HCT116 (cell line): Measurements from ENCODE around the gene BCL11A. TPM values are rescaled to one million over a fixed set of nuclear protein-coding genes. Genes with fewer than 3 reads are reported as not detected.

Experiments
- ATAC-seq: fragments of 200-7000 bp; cut with Tn5 transposase; 2 replicates; pipeline ENCODE4 v1.9.1; 2020; ENCODE audit warnings: mild to moderate bottlenecking, moderate library complexity
- BruUV-seq: library from RNA; stranded (reverse); fragments of 400-500 nt; replicated peaks from 2 replicates; lab custom pipeline; 2021; lab: Mats Ljungman, UMichigan
- CTCF ChIA-PET: fragments of 300-600 bp; sonication (Branson Sonifier 250); formaldehyde crosslinking; loops from one replicate; lab custom pipeline; 2021; ENCODE audit warnings: antibody characterized with exemption; lab: Charles Lee
- POLR2A ChIA-PET: fragments of 300-600, 350-600 bp; sonication (Branson Sonifier 250); formaldehyde crosslinking; loops from one replicate; lab custom pipeline; 2021; ENCODE audit warnings: antibody characterized with exemption; lab: Charles Lee
- RAD21 ChIA-PET, 2 experiments: fragments of 300-600 bp; sonication (Branson Sonifier 250); formaldehyde crosslinking; loops; one replicate each; lab custom pipeline; 2023; ENCODE audit warnings: low total read pairs in 2 of 2; ENCODE audit not compliant: uncharacterized antibody in 2 of 2, unreplicated experiment in 2 of 2, low non-redundant PET in 1 of 2; lab: Charles Lee
- DNase-seq: peaks from one replicate; pipeline ENCODE4 v3.0.0-alpha.2; 2010; ENCODE audit warnings: low read depth, low spot score
- H2AFZ ChIP-seq: fragments of 200-600 bp; shearing (Covaris generic), sonication (generic); 2 replicates; pipeline ENCODE4 v1.6.1; 2017; ENCODE audit warnings: low read depth, mixed run types, mixed read lengths, antibody characterized with exemption, low read length; ENCODE audit not compliant: poor library complexity, severe bottlenecking
- H3K27ac ChIP-seq: 2 replicates; pipeline ENCODE4 v1.5.1; 2012; ENCODE audit warnings: low read depth, low read length
- H3K27me3 ChIP-seq: fragments of 200-600 bp; sonication (generic); 2 replicates; pipeline ENCODE4 v1.6.1; 2016; ENCODE audit warnings: mixed run types, low read length, mixed read lengths; ENCODE audit not compliant: insufficient read depth
- H3K36me3 ChIP-seq, 2 experiments: fragments of 200-500 bp in 1 of 2; fragments of 200-600 bp in 1 of 2; sonication (Bioruptor generic) in 1 of 2; sonication (generic) in 1 of 2; 2 replicates each; pipeline versions ENCODE4 v1.5.1 to v1.6.1; 2014 to 2016; ENCODE audit warnings: low read length in 2 of 2, inconsistent platforms in 1 of 2, mixed read lengths in 1 of 2, mixed run types in 1 of 2; ENCODE audit not compliant: insufficient read depth in 2 of 2, control insufficient read depth in 1 of 2
- H3K4me1 ChIP-seq, 2 experiments: fragments of 200-600 bp in 1 of 2; sonication (generic) in 1 of 2; 2 replicates each; pipeline versions ENCODE4 v1.5.1 to v1.6.1; 2012 to 2017; ENCODE audit warnings: low read length in 2 of 2, inconsistent platforms in 1 of 2, mild to moderate bottlenecking in 1 of 2, mixed read lengths in 1 of 2, mixed run types in 1 of 2, moderate library complexity in 1 of 2; ENCODE audit not compliant: insufficient read depth in 2 of 2, control insufficient read depth in 1 of 2
- H3K4me2 ChIP-seq: fragments of 200-600 bp; sonication (generic); 2 replicates; pipeline ENCODE4 v1.6.1; 2017; ENCODE audit warnings: mixed run types, low read length, mixed read lengths
- H3K4me3 ChIP-seq, 2 experiments: fragments of 200-600 bp in 1 of 2; sonication (generic) in 1 of 2; replicated peaks in 1 of 2; 2 replicates each; pipeline ENCODE4 v1.5.1; 2011 to 2016; ENCODE audit warnings: low read length in 2 of 2, control low read depth in 1 of 2, low read depth in 1 of 2, mild to moderate bottlenecking in 1 of 2, mixed read lengths in 1 of 2, mixed run types in 1 of 2
- H3K79me2 ChIP-seq: fragments of 200-600 bp; sonication (generic); 2 replicates; pipeline ENCODE4 v1.6.1; 2017; ENCODE audit warnings: mild to moderate bottlenecking, mixed run types, low read length, moderate library complexity, mixed read lengths; ENCODE audit not compliant: insufficient read depth
- H3K9ac ChIP-seq: fragments of 200-600 bp; sonication (generic); 2 replicates; pipeline ENCODE4 v1.6.1; 2016; ENCODE audit warnings: low read length, mixed read lengths
- H3K9me2 ChIP-seq: fragments of 200-600 bp; sonication (generic), shearing (Covaris generic); 2 replicates; pipeline ENCODE4 v1.6.1; 2017; ENCODE audit warnings: mixed run types, mild to moderate bottlenecking, moderate library complexity; ENCODE audit not compliant: insufficient read depth
- H3K9me3 ChIP-seq, 2 experiments: fragments of 200-500 bp in 1 of 2; fragments of 200-600 bp in 1 of 2; sonication (Bioruptor generic) in 1 of 2; sonication (generic) in 1 of 2; 2 replicates each; pipeline ENCODE4 v1.6.1; 2014 to 2017; ENCODE audit warnings: low read length in 2 of 2, mixed read lengths in 2 of 2, inconsistent platforms in 1 of 2, low read depth in 1 of 2, mild to moderate bottlenecking in 1 of 2, mixed run types in 1 of 2, moderate library complexity in 1 of 2; ENCODE audit not compliant: control insufficient read depth in 1 of 2, insufficient read depth in 1 of 2
- H4K20me1 ChIP-seq: fragments of 200-600 bp; sonication (generic), shearing (Covaris generic); 2 replicates; pipeline ENCODE4 v1.6.1; 2017; ENCODE audit warnings: mixed run types, mild to moderate bottlenecking, moderate library complexity; ENCODE audit not compliant: insufficient read depth
- CBX3 ChIP-seq: IDR thresholded peaks from 2 replicates; pipeline ENCODE4 v1.6.1; 2012; ENCODE audit warnings: low read depth
- EGR1 ChIP-seq: IDR thresholded peaks from 2 replicates; pipeline ENCODE4 v1.6.1; 2012; ENCODE audit warnings: low read depth
- EZH2 ChIP-seq: fragments of 200-600 bp; sonication (generic); IDR thresholded peaks from 2 replicates; pipeline ENCODE4 v1.6.1; 2017; ENCODE audit warnings: antibody characterized with exemption, mixed run types
- EZH2phosphoT487 ChIP-seq: fragments of 200-600 bp; IDR thresholded peaks from 2 replicates; pipeline ENCODE4 v1.6.1; 2018; ENCODE audit warnings: antibody characterized with exemption, borderline replicate concordance
- FOSL1 ChIP-seq: IDR thresholded peaks from 2 replicates; pipeline ENCODE4 v1.6.1; 2012; ENCODE audit warnings: low read depth
- JUND ChIP-seq: IDR thresholded peaks from 2 replicates; pipeline ENCODE4 v1.6.1; 2012
- POLR2A ChIP-seq: IDR thresholded peaks from 2 replicates; pipeline ENCODE4 v1.7.0; 2011; ENCODE audit warnings: borderline replicate concordance; ENCODE audit not compliant: insufficient read depth, insufficient read length; ENCODE audit errors: extremely low read depth
- RAD21 ChIP-seq: IDR thresholded peaks from 2 replicates; pipeline ENCODE4 v1.6.1; 2012; ENCODE audit warnings: low read depth, mild to moderate bottlenecking
- SP1 ChIP-seq: IDR thresholded peaks from 2 replicates; pipeline ENCODE4 v1.6.1; 2012; ENCODE audit warnings: low read depth
- intact Hi-C: fragments of 100-400 bp; cut with micrococcal nuclease; formaldehyde crosslinking; loops from 2 replicates; pipeline ENCODE4 v1.10.0; 2022
- total RNA-seq: library from RNA; stranded (reverse); gene quantifications from one replicate; pipeline ENCODE4 v1.2.1, GENCODE V29; 2021; ENCODE audit not compliant: unreplicated experiment
- TF ChIP-seq, protein P1 (sequence below): IDR thresholded peaks from 2 replicates; pipeline ENCODE4 v1.6.1; 2012
- TF ChIP-seq, protein P2 (sequence below): IDR thresholded peaks from 2 replicates; pipeline ENCODE4 v1.6.1; 2012; ENCODE audit warnings: low read depth

Gene BCL11A
- total RNA-seq, 1 experiment from 2014 or later, result 0.71 TPM

DNA sequence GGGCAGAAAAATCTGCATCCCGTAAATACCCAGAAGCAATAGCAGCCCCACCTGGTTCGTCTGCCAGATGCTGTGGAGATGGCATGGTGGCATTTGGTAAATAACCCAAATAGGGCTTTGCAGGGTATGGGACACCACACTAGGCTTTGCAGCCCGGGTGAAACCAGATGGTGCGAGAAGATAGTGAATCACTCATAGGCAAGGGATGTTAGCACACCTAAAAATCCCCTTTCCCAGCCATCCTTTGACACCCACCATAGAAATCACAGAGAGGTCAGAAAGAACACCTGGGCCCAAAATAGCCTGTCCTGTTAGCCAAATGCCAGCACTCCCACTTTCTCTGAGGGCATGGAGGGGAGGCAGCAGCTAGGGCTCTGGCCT is 47.6 kb downstream of the BCL11A start:
- no peak overlapping the region for H3K4me2 ChIP-seq
- H3K9me3 ChIP-seq, result no peaks in the 10 kb centered on the region
- intact Hi-C loops, result no loop called here
- H2AFZ ChIP-seq, result no peak overlapping the region
- H4K20me1 ChIP-seq, result no peaks in the 10 kb centered on the region
- H3K9me2 ChIP-seq, result no peaks in the 10 kb centered on the region
- no peak overlapping the region for H3K4me3 ChIP-seq
- RAD21 ChIA-PET, result no interaction called here
- no peak for ATAC-seq
- H3K9ac ChIP-seq, result no peak overlapping the region
- CTCF ChIA-PET, result no interaction called here
- peaks cover 24% of the 10 kb centered on the region for H3K27me3 ChIP-seq
- H3K4me1 ChIP-seq, result no peaks in the 10 kb centered on the region
- no peaks in the 10 kb centered on the region for H3K79me2 ChIP-seq
- no peak for DNase-seq
- H3K36me3 ChIP-seq, result no peaks in the 10 kb centered on the region
- H3K27ac ChIP-seq, result no peak overlapping the region
- POLR2A ChIA-PET, result no interaction called here
- no TSS peak for BruUV-seq
- TF ChIP-seq FOSL1 (no peak), EZH2 (no peak), EGR1 (no peak), JUND (no peak), RAD21 (no peak), SP1 (no peak), CBX3 (no peak), EZH2phosphoT487 (no peak), POLR2A (no peak)
- TF ChIP-seq, protein P1, sequence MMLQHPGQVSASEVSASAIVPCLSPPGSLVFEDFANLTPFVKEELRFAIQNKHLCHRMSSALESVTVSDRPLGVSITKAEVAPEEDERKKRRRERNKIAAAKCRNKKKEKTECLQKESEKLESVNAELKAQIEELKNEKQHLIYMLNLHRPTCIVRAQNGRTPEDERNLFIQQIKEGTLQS, result no peak
- TF ChIP-seq, protein P2, sequence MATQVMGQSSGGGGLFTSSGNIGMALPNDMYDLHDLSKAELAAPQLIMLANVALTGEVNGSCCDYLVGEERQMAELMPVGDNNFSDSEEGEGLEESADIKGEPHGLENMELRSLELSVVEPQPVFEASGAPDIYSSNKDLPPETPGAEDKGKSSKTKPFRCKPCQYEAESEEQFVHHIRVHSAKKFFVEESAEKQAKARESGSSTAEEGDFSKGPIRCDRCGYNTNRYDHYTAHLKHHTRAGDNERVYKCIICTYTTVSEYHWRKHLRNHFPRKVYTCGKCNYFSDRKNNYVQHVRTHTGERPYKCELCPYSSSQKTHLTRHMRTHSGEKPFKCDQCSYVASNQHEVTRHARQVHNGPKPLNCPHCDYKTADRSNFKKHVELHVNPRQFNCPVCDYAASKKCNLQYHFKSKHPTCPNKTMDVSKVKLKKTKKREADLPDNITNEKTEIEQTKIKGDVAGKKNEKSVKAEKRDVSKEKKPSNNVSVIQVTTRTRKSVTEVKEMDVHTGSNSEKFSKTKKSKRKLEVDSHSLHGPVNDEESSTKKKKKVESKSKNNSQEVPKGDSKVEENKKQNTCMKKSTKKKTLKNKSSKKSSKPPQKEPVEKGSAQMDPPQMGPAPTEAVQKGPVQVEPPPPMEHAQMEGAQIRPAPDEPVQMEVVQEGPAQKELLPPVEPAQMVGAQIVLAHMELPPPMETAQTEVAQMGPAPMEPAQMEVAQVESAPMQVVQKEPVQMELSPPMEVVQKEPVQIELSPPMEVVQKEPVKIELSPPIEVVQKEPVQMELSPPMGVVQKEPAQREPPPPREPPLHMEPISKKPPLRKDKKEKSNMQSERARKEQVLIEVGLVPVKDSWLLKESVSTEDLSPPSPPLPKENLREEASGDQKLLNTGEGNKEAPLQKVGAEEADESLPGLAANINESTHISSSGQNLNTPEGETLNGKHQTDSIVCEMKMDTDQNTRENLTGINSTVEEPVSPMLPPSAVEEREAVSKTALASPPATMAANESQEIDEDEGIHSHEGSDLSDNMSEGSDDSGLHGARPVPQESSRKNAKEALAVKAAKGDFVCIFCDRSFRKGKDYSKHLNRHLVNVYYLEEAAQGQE, result no peak
